ENCODE data around the gene IQCB1. TPM values are rescaled to one million over a fixed set of nuclear protein-coding genes. Genes with fewer than 3 reads are reported as not detected.

IQCB1 gene
- total and polyA plus RNA-seq, 2 of the 8 experiments (the other 6 are each of a cell fraction or from before 2014, with no cell fraction given) = 21.7 to 31.2 TPM

DNA sequence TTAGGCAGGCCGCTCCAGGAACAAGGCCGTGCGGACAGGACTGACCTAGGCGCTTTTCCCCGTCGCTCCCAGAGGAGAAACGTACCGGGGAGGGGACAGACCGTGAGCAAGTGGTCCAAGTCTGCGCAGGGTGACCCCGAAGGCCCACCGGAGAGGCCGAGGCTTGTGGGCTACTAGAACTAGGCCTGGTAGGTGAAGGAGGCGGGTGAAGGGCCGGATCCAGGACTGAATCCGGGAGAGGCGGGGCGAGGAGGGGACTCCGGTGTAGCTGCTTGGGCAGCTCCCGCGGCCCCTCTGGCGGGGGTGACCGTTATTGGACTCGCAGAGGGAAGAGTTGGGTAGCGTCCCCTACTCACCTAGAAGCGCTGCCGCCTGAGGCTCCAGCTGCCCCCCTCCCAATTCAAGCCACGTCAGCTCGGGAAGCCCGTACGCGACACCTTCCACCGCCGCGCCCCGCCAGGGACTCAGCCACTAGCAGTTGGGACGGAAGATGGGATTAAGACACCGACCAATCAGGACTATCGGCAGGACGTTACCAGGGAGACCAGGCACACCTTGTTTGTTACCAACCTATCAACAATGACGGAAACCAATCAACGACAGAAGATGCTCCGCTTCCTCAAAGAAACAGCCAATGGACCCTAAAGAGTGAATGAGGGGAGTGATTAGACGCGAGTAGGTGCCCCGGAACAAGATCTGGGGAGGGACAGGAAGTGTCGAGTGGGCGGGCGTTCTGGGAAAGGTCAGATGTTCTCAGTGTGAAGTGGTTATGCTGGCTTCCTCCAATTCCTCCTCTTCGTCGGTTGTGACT is 85.4 kb downstream of the IQCB1 start, which contains the start of gene GOLGB1 (continued):
- TF ChIP-seq TAF7 (optimal IDR thresholded peaks at IDR 0.05; ENCODE audit: borderline replicate concordance, low read depth, low read length) (no peak), PHF8 (conservative IDR thresholded peaks at IDR 0.05; ENCODE audit: low read depth, low read length) (peak; percentile 99), HDAC2 (IDR thresholded peaks at IDR 0.05; ENCODE audit: borderline replicate concordance in 1 of 2, low read depth in 2 of 2, low read length in 2 of 2) (peak in 1 of 2 experiments; percentile 39; a peak in 2 of 4 replicates), SP4 (IDR thresholded peaks at IDR 0.05; ENCODE audit: low read length) (0 out of 2 replicates have a peak, but pooled peaks have one; percentile 50), EGR1 (IDR thresholded peaks at IDR 0.05; ENCODE audit: borderline replicate concordance, low read depth, low read length) (0 out of 2 replicates have a peak, but pooled peaks have one; percentile 19), RFX5 (IDR thresholded peaks at IDR 0.05; ENCODE audit: borderline replicate concordance, low read depth, low read length) (peak; percentile 76), SP1 (IDR thresholded peaks at IDR 0.05; ENCODE audit: low read depth, low read length) (peak; percentile 91), POLR2AphosphoS5 (IDR thresholded peaks at IDR 0.05; ENCODE audit: low read depth, low read length) (peak; percentile 99), GTF2F1 (IDR thresholded peaks at IDR 0.05; ENCODE audit: borderline replicate concordance, low read depth, low read length) (0 out of 2 replicates have a peak, but pooled peaks have one; percentile 23), NANOG (IDR thresholded peaks at IDR 0.05; ENCODE audit: insufficient read depth, low read depth, low read length, poor library complexity, severe bottlenecking) (peak; percentile 56), SAP30 (IDR thresholded peaks at IDR 0.05; ENCODE audit: insufficient read depth, insufficient replicate concordance, low read length) (peak; percentile 76), CHD2 (IDR thresholded peaks at IDR 0.05; ENCODE audit: low read length) (peak; percentile 83), ASH2L (IDR thresholded peaks at IDR 0.05; ENCODE audit: low read length) (peak; percentile 84), SP2 (IDR thresholded peaks at IDR 0.05; ENCODE audit: low read length) (peak; percentile 52), KDM4A (IDR thresholded peaks at IDR 0.05; ENCODE audit: low read depth, low read length, severe bottlenecking) (peak; percentile 71), TAF1 (IDR thresholded peaks at IDR 0.05; ENCODE audit: low read depth, low read length) (peak; percentile 95)
